ENCODE results near the gene ZNF280D.

- no peak for TF ChIP-seq POLR2AphosphoS5 (IDR thresholded peaks at IDR 0.05; ENCODE audit: borderline replicate concordance, low read depth, low read length)
- TF ChIP-seq EZH2 (IDR thresholded peaks at IDR 0.05) = no peak
Observed at GRCh38 chr15:56586206-56586605, 147.1 kb downstream of the ZNF280D start.

Measured in SK-N-MC (cell line).